HepG2 (cell line): ENCODE data around the gene DLX3. TPM values are rescaled to one million over a fixed set of nuclear protein-coding genes. Genes with fewer than 3 reads are reported as not detected.
A peak's percentile ranks its signal among the peaks of the same experiment; 100 is the strongest.

Experiments used
- ARHGAP35 ChIP-seq: sonication (generic); formaldehyde crosslinking; IDR thresholded peaks from 2 replicates; pipeline ENCODE4 v1.9.0; 2022; ENCODE audit warnings: mild to moderate bottlenecking, inconsistent platforms, moderate library complexity, missing genetic modification reagents, borderline replicate concordance
- CBX1 ChIP-seq: IDR thresholded peaks from one replicate; pipeline ENCODE4 v1.6.1; 2016; ENCODE audit warnings: antibody characterized with exemption, low read depth
- CHD2 ChIP-seq: IDR thresholded peaks from 2 replicates; pipeline ENCODE4 v1.6.1; 2011; ENCODE audit warnings: low read depth, low read length, improper control_type of control experiment
- EHMT2 ChIP-seq: fragments of 200-600 bp; sonication (generic); IDR thresholded peaks from 2 replicates; pipeline ENCODE4 v1.7.0; 2017; ENCODE audit warnings: antibody characterized with exemption, low read depth, low read length, borderline replicate concordance
- ELF1 ChIP-seq: sonication (generic); formaldehyde crosslinking; IDR thresholded peaks from 2 replicates; pipeline ENCODE4 v1.4.0; 2020; ENCODE audit warnings: missing genetic modification reagents
- HDAC2 ChIP-seq: sonication (generic); formaldehyde crosslinking; IDR thresholded peaks from 2 replicates; pipeline ENCODE4 v1.4.0; 2020; ENCODE audit warnings: missing genetic modification reagents
- JUNB ChIP-seq: sonication (generic); formaldehyde crosslinking; IDR thresholded peaks from 2 replicates; pipeline ENCODE4 v1.8.0; 2022; ENCODE audit warnings: missing genetic modification reagents, mild to moderate bottlenecking, borderline replicate concordance
- KLF9 ChIP-seq: IDR thresholded peaks from 2 replicates; pipeline ENCODE4 v1.6.1; 2016; ENCODE audit warnings: low read depth
- PPARG ChIP-seq: conservative IDR thresholded peaks from 2 replicates; pipeline ENCODE4 v1.6.1; 2016; ENCODE audit warnings: missing biosample characterization, missing genetic modification reagents
- TBX3 ChIP-seq: fragments of 450-650 bp; IDR thresholded peaks from 2 replicates; pipeline ENCODE4 v1.6.1; 2017; ENCODE audit warnings: antibody characterized with exemption, mild to moderate bottlenecking, inconsistent platforms, borderline replicate concordance
- TP53 ChIP-seq: sonication (generic); formaldehyde crosslinking; conservative IDR thresholded peaks from 2 replicates; pipeline ENCODE4 v1.4.0; 2020; ENCODE audit warnings: missing genetic modification reagents
- ZNF224 ChIP-seq: sonication (generic); formaldehyde crosslinking; IDR thresholded peaks from 2 replicates; pipeline ENCODE4 v1.5.0; 2020; ENCODE audit warnings: mild to moderate bottlenecking, missing genetic modification reagents
- ZNF34 ChIP-seq: sonication (generic); formaldehyde crosslinking; IDR thresholded peaks from 2 replicates; pipeline ENCODE4 v1.4.0; 2020; ENCODE audit warnings: mild to moderate bottlenecking, missing genetic modification reagents, borderline replicate concordance
- ZNF7 ChIP-seq: IDR thresholded peaks from 2 replicates; pipeline ENCODE4 v1.6.1; 2016; ENCODE audit warnings: missing biosample characterization, missing genetic modification reagents
- ZNF777 ChIP-seq: sonication (generic); formaldehyde crosslinking; IDR thresholded peaks from 2 replicates; pipeline ENCODE4 v1.4.0; 2020; ENCODE audit warnings: missing genetic modification reagents
- polyA plus RNA-seq, 8 experiments: library from polyadenylated mRNA; depleted of rRNA in 3 of 8; stranded (reverse) in 7 of 8; unstranded in 1 of 8; fragments of >200 nt; fragmentation: Illumina TruSeq in 4 of 8; extraction: Trizol in 4 of 8; gene quantifications; 2 replicates each; pipeline versions ENCODE4 v1.2.1 to v1.2.3, GENCODE V29; 2011 to 2016; ENCODE audit warnings: low read depth in 4 of 8, missing spikeins in 1 of 8, mixed read lengths in 1 of 8; ENCODE audit not compliant: insufficient read depth in 1 of 8
- total RNA-seq, 5 experiments: library from RNA; depleted of rRNA; stranded (reverse); fragments of >200 nt; fragmentation: Illumina TruSeq; extraction: Trizol; gene quantifications; 2 replicates each; pipeline ENCODE4 v1.2.3, GENCODE V29; 2016; ENCODE audit warnings: low read depth in 1 of 5
- TF ChIP-seq, protein P1 (sequence below): sonication (generic); formaldehyde crosslinking; IDR thresholded peaks from 2 replicates; pipeline ENCODE4 v1.5.1; 2020; ENCODE audit warnings: mild to moderate bottlenecking, moderate library complexity, missing genetic modification reagents
- TF ChIP-seq, protein P2 (sequence below): sonication (generic); formaldehyde crosslinking; IDR thresholded peaks from 2 replicates; pipeline ENCODE4 v1.4.0; 2020; ENCODE audit warnings: missing genetic modification reagents
- TF ChIP-seq, protein P3 (sequence below): sonication (generic); formaldehyde crosslinking; IDR thresholded peaks from 2 replicates; pipeline ENCODE4 v1.8.1; 2023; ENCODE audit warnings: mild to moderate bottlenecking, moderate library complexity, missing genetic modification reagents
- TF ChIP-seq, protein P4 (sequence below): sonication (generic); formaldehyde crosslinking; IDR thresholded peaks from 2 replicates; pipeline ENCODE4 v1.4.0; 2020; ENCODE audit warnings: missing genetic modification reagents
- TF ChIP-seq, protein P5 (sequence below): fragments of 450-650 bp; IDR thresholded peaks from 2 replicates; pipeline ENCODE4 v1.6.1; 2017; ENCODE audit warnings: mild to moderate bottlenecking

The DLX3 gene
- total and polyA plus RNA-seq, 2 of the 13 experiments (the other 11 are each of a cell fraction or from before 2014, with no cell fraction given), result 0.03 TPM; not detected in 1

DNA sequence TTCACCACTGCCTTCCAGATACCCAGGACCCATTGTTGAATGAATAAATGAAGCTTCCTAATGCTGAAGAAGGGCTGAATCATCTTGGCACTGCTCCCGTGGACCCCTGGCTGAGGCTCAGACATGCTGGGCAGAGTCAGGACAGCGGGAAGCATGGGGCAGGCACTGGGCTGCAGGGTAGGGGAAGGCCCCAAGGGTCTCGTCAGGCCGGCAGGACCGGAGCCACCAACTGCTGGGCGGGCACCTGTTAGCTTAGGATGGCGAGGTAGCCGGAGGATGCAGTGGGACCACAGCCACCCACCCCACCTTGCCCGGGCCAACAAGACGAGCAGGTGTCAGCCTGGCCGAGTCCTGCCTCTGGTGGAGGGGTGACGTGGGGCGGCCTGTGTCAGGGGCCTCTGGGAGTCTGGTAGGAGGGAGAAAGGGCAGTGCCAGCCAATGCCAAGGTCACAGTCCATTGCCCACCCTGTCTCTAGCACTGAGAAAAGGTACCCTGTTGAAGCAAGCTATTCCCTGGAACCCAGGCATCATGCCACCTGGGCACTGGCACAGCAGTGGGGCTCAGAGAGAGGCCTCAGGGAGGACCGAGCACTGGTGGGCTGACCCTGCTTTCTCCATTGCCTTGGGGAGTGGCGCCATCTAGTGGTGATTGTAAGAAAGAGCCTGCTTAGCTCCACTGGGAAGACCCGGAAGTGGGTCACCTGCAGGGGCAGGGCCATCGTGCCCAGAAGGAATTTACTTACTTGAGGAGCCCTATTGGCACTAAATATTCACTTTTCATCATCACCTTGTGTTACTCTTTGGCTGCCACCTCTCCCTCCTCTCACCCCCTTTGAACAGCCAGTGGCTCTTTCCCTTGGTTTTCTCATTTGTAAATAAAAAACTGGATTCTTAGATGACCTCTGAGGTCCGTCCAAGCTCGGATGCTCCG, 3.0 kb upstream of the DLX3 start (continued):
- TF ChIP-seq JUNB (CRISPR knock-in tag) (peak; percentile 57; the same call in 1 of the 2 replicates), TP53 (CRISPR knock-in tag) (no peak), PPARG (CRISPR knock-in tag) (no peak), TBX3 (no peak), ZNF7 (CRISPR knock-in tag) (no peak), CBX1 (no peak), KLF9 (no peak), EHMT2 (no peak), ZNF34 (CRISPR knock-in tag) (no peak), HDAC2 (no peak), ELF1 (CRISPR knock-in tag) (peak; percentile 99), ZNF777 (CRISPR knock-in tag) (no peak), ZNF224 (CRISPR knock-in tag) (no peak), CHD2 (no peak), ARHGAP35 (no peak)
- TF ChIP-seq, protein P1, sequence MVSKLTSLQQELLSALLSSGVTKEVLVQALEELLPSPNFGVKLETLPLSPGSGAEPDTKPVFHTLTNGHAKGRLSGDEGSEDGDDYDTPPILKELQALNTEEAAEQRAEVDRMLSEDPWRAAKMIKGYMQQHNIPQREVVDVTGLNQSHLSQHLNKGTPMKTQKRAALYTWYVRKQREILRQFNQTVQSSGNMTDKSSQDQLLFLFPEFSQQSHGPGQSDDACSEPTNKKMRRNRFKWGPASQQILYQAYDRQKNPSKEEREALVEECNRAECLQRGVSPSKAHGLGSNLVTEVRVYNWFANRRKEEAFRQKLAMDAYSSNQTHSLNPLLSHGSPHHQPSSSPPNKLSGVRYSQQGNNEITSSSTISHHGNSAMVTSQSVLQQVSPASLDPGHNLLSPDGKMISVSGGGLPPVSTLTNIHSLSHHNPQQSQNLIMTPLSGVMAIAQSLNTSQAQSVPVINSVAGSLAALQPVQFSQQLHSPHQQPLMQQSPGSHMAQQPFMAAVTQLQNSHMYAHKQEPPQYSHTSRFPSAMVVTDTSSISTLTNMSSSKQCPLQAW (CRISPR knock-in tag), result no peak
- TF ChIP-seq, protein P2, sequence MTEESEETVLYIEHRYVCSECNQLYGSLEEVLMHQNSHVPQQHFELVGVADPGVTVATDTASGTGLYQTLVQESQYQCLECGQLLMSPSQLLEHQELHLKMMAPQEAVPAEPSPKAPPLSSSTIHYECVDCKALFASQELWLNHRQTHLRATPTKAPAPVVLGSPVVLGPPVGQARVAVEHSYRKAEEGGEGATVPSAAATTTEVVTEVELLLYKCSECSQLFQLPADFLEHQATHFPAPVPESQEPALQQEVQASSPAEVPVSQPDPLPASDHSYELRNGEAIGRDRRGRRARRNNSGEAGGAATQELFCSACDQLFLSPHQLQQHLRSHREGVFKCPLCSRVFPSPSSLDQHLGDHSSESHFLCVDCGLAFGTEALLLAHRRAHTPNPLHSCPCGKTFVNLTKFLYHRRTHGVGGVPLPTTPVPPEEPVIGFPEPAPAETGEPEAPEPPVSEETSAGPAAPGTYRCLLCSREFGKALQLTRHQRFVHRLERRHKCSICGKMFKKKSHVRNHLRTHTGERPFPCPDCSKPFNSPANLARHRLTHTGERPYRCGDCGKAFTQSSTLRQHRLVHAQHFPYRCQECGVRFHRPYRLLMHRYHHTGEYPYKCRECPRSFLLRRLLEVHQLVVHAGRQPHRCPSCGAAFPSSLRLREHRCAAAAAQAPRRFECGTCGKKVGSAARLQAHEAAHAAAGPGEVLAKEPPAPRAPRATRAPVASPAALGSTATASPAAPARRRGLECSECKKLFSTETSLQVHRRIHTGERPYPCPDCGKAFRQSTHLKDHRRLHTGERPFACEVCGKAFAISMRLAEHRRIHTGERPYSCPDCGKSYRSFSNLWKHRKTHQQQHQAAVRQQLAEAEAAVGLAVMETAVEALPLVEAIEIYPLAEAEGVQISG, result peak; percentile 38; the same call in 1 of the 2 replicates
- TF ChIP-seq, protein P3, sequence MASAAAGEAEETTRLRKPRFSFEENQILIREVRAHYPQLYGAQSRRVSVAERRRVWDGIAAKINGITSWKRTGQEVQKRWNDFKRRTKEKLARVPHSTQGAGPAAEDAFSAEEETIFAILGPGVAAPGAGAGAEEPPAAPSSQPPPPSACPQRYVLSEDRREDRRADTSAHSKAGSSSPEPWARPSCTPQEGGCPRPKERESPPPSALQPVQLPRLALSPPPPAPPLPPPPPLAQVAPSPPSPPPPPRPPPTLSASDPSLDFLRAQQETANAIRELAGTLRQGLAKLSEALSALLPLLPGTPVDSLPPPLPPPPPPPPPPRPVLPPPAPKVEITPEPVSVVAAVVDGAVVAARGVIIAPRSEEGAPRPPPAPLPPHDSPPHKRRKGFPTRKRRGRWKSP (CRISPR knock-in tag), result no peak
- TF ChIP-seq, protein P4, sequence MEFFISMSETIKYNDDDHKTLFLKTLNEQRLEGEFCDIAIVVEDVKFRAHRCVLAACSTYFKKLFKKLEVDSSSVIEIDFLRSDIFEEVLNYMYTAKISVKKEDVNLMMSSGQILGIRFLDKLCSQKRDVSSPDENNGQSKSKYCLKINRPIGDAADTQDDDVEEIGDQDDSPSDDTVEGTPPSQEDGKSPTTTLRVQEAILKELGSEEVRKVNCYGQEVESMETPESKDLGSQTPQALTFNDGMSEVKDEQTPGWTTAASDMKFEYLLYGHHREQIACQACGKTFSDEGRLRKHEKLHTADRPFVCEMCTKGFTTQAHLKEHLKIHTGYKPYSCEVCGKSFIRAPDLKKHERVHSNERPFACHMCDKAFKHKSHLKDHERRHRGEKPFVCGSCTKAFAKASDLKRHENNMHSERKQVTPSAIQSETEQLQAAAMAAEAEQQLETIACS (CRISPR knock-in tag), result no peak
- TF ChIP-seq, protein P5, sequence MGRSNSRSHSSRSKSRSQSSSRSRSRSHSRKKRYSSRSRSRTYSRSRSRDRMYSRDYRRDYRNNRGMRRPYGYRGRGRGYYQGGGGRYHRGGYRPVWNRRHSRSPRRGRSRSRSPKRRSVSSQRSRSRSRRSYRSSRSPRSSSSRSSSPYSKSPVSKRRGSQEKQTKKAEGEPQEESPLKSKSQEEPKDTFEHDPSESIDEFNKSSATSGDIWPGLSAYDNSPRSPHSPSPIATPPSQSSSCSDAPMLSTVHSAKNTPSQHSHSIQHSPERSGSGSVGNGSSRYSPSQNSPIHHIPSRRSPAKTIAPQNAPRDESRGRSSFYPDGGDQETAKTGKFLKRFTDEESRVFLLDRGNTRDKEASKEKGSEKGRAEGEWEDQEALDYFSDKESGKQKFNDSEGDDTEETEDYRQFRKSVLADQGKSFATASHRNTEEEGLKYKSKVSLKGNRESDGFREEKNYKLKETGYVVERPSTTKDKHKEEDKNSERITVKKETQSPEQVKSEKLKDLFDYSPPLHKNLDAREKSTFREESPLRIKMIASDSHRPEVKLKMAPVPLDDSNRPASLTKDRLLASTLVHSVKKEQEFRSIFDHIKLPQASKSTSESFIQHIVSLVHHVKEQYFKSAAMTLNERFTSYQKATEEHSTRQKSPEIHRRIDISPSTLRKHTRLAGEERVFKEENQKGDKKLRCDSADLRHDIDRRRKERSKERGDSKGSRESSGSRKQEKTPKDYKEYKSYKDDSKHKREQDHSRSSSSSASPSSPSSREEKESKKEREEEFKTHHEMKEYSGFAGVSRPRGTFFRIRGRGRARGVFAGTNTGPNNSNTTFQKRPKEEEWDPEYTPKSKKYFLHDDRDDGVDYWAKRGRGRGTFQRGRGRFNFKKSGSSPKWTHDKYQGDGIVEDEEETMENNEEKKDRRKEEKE, result no peak
